ENCODE data around the gene GUCY1A1.

The GUCY1A1 gene

DNA sequence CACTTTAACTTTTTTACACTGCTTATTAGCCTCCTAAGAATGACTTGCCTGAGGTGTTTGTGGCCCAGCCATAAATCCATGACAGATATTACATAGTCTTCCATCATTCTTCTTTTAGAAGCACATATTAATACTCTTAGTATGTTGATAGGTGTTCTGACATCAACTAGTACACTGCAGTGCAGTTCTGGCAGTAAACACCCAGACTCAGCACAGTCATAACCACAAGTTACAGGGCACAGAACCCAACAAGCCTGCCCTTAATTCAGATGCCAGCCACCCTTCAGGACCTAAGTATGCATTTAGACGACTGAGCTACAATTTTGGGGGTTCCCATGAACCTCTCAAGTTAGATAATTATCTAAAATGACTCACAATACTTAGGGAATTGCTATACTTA lies 55.7 kb downstream of the GUCY1A1 start:
- no peaks in the 10 kb centered on the region for H3F3A ChIP-seq (ENCODE audit: insufficient read depth, low read length)
- H3K4me1 ChIP-seq (ENCODE audit: low read length) = no peaks in the 10 kb centered on the region
- no peaks in the 10 kb centered on the region for H3K9me3 ChIP-seq (replicated peaks; ENCODE audit: insufficient read depth, low read length)
- H3K36me3 ChIP-seq (replicated peaks; ENCODE audit: insufficient read depth, low read length) = no peaks in the 10 kb centered on the region; the same call in 1 of the 2 replicates
- H3K27me3 ChIP-seq (replicated peaks; ENCODE audit: insufficient read depth, low read length) = no peaks in the 10 kb centered on the region
- no peak overlapping the region for H2AFZ ChIP-seq (ENCODE audit: low read length)
- TF ChIP-seq EZH2phosphoT487 (IDR thresholded peaks at IDR 0.05; ENCODE audit: low read length) (no peak), EZH2 (optimal IDR thresholded peaks at IDR 0.05; ENCODE audit: low read depth, low read length) (no peak)
- TF ChIP-seq, protein P1, sequence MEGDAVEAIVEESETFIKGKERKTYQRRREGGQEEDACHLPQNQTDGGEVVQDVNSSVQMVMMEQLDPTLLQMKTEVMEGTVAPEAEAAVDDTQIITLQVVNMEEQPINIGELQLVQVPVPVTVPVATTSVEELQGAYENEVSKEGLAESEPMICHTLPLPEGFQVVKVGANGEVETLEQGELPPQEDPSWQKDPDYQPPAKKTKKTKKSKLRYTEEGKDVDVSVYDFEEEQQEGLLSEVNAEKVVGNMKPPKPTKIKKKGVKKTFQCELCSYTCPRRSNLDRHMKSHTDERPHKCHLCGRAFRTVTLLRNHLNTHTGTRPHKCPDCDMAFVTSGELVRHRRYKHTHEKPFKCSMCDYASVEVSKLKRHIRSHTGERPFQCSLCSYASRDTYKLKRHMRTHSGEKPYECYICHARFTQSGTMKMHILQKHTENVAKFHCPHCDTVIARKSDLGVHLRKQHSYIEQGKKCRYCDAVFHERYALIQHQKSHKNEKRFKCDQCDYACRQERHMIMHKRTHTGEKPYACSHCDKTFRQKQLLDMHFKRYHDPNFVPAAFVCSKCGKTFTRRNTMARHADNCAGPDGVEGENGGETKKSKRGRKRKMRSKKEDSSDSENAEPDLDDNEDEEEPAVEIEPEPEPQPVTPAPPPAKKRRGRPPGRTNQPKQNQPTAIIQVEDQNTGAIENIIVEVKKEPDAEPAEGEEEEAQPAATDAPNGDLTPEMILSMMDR (IDR thresholded peaks at IDR 0.05; ENCODE audit: low read length) = no peak
- no peak overlapping the region for H3K4me3 ChIP-seq (ENCODE audit: low read length)
- no peaks in the 10 kb centered on the region for H3K9me2 ChIP-seq (replicated peaks; ENCODE audit: insufficient read depth, low read length)
- H3K79me2 ChIP-seq (ENCODE audit: low read length) = no peaks in the 10 kb centered on the region
- no peaks in the 10 kb centered on the region for H4K20me1 ChIP-seq (ENCODE audit: insufficient read depth, low read length)
- H3K9ac ChIP-seq (ENCODE audit: low read length) = no peak overlapping the region
- H3K4me2 ChIP-seq (ENCODE audit: low read depth, low read length) = no peak overlapping the region
- no peak overlapping the region for H3K27ac ChIP-seq (ENCODE audit: low read length)
- DNase-seq = no peak

DNA sequence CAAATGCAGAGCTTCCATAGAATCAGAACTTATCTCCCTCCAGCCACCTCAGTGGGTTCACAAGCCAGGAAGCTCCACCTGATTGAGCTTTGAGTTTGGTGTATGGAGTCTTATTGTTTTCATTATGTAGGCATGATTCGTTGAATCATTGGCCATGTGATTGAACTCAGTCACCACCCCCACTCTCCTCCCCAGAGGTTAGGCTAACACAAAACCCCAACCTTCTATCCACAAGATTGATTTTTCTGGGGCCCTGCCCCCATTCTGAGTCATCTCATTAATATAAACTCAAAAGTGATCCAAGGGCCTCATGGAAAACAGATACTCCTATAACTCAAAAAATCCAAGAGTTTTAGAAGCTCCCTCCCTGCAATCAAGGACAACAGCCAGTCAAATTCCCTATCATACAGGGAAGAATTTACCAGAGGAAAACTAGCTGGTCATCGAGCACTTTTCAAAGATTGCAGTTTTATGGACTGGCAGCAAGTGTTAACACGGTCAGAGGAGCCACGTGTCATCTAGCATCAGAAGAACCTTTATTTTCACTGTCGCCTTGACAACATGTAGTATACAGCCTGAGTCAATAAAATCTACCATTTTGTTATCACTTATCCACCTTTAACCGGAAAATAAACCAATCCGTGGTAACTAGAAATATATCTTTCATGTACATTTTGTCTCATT lies 56.3 kb downstream of the GUCY1A1 start:
- no peak overlapping the region for H3K9ac ChIP-seq (ENCODE audit: low read length)
- no peak overlapping the region for H3K4me2 ChIP-seq (ENCODE audit: low read depth, low read length)
- no peaks in the 10 kb centered on the region for H3K79me2 ChIP-seq (ENCODE audit: low read length)
- no peak for DNase-seq
- H2AFZ ChIP-seq (ENCODE audit: low read length) = no peak overlapping the region
- H3K9me2 ChIP-seq (replicated peaks; ENCODE audit: insufficient read depth, low read length) = no peaks in the 10 kb centered on the region
- no peaks in the 10 kb centered on the region for H3K27me3 ChIP-seq (replicated peaks; ENCODE audit: insufficient read depth, low read length)
- no peaks in the 10 kb centered on the region; the same call in 1 of the 2 replicates for H3K36me3 ChIP-seq (replicated peaks; ENCODE audit: insufficient read depth, low read length)
- TF ChIP-seq EZH2phosphoT487 (IDR thresholded peaks at IDR 0.05; ENCODE audit: low read length) (no peak), EZH2 (optimal IDR thresholded peaks at IDR 0.05; ENCODE audit: low read depth, low read length) (no peak)
- TF ChIP-seq, protein P1 (IDR thresholded peaks at IDR 0.05; ENCODE audit: low read length) = no peak
- no peak overlapping the region for H3K27ac ChIP-seq (ENCODE audit: low read length)
- H3K4me1 ChIP-seq (ENCODE audit: low read length) = no peaks in the 10 kb centered on the region
- no peaks in the 10 kb centered on the region for H3K9me3 ChIP-seq (replicated peaks; ENCODE audit: insufficient read depth, low read length)
- H3K4me3 ChIP-seq (ENCODE audit: low read length) = no peak overlapping the region
- no peaks in the 10 kb centered on the region for H4K20me1 ChIP-seq (ENCODE audit: insufficient read depth, low read length)
- H3F3A ChIP-seq (ENCODE audit: insufficient read depth, low read length) = no peaks in the 10 kb centered on the region

DNA sequence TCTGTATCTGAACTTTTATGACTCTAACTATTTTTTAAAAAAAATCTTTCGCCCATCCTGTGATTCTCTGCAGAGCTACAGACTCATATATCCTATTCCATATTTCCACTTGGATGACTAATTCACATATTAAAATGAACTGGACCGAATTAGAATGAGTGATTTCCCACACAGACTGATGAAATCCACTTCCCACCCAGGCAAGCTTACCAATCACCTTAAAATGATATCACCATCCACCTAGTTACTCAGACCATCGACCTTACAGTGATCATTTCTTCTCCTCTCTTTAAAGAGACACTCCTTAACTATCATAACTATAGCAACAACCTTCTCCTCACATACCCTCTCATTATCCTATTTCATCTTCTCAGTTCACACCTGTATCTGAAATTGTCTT lies 58.1 kb downstream of the GUCY1A1 start:
- H2AFZ ChIP-seq (ENCODE audit: low read length) = no peak overlapping the region
- no peaks in the 10 kb centered on the region for H3K79me2 ChIP-seq (ENCODE audit: low read length)

More for the DNA sequence above, 58.1 kb downstream of the GUCY1A1 start:
- H3K4me2 ChIP-seq (ENCODE audit: low read depth, low read length) = no peak overlapping the region
- no peaks in the 10 kb centered on the region for H3K4me1 ChIP-seq (ENCODE audit: low read length)
- H3K9me2 ChIP-seq (replicated peaks; ENCODE audit: insufficient read depth, low read length) = no peaks in the 10 kb centered on the region
- no peak for DNase-seq
- H3K4me3 ChIP-seq (ENCODE audit: low read length) = no peak overlapping the region
- H3K27me3 ChIP-seq (replicated peaks; ENCODE audit: insufficient read depth, low read length) = no peaks in the 10 kb centered on the region
- H4K20me1 ChIP-seq (ENCODE audit: insufficient read depth, low read length) = no peaks in the 10 kb centered on the region
- no peaks in the 10 kb centered on the region for H3F3A ChIP-seq (ENCODE audit: insufficient read depth, low read length)
- peaks cover 4% of the 10 kb centered on the region; the same call in 1 of the 2 replicates for H3K36me3 ChIP-seq (replicated peaks; ENCODE audit: insufficient read depth, low read length)
- no peak overlapping the region for H3K9ac ChIP-seq (ENCODE audit: low read length)
- no peak overlapping the region for H3K27ac ChIP-seq (ENCODE audit: low read length)
- TF ChIP-seq EZH2 (optimal IDR thresholded peaks at IDR 0.05; ENCODE audit: low read depth, low read length) = no peak
- TF ChIP-seq, protein P1 (IDR thresholded peaks at IDR 0.05; ENCODE audit: low read length) = no peak
- TF ChIP-seq EZH2phosphoT487 (IDR thresholded peaks at IDR 0.05; ENCODE audit: low read length) = no peak
- no peaks in the 10 kb centered on the region for H3K9me3 ChIP-seq (replicated peaks; ENCODE audit: insufficient read depth, low read length)
